Ascending aorta (tissue), 2 donors: ENCODE measurements around the gene LRRC46. TPM values are rescaled to one million over a fixed set of nuclear protein-coding genes. Genes with fewer than 3 reads are reported as not detected.

Source experiments
- DNase-seq, 2 donors: peaks; one replicate each; pipeline ENCODE4 v3.0.0-alpha.2; 2019; ENCODE audit warnings: low spot score in 2 of 2
- H3K27ac ChIP-seq, 2 donors: fragments of 200-600 bp; sonication (generic); one replicate each; pipeline ENCODE4 v1.5.1; 2016 to 2017; ENCODE audit warnings: mild to moderate bottlenecking in 1 of 2
- H3K27me3 ChIP-seq: fragments of 200-600 bp; sonication (generic); one replicate; pipeline ENCODE4 v1.5.1; 2017
- H3K36me3 ChIP-seq, 2 donors: fragments of 200-600 bp; sonication (generic); one replicate each; pipeline ENCODE4 v1.5.1; 2016
- H3K4me1 ChIP-seq, 2 donors: fragments of 200-600 bp; sonication (generic); one replicate each; pipeline ENCODE4 v1.5.1; 2016 to 2017; ENCODE audit warnings: mild to moderate bottlenecking in 1 of 2
- H3K4me3 ChIP-seq, 2 donors: fragments of 200-600 bp; sonication (generic); one replicate each; pipeline ENCODE4 v1.5.1; 2016 to 2017; ENCODE audit warnings: mild to moderate bottlenecking in 1 of 2
- H3K9me3 ChIP-seq, 2 donors: fragments of 200-600 bp; sonication (generic); one replicate each; pipeline ENCODE4 v1.5.1; 2016
- CTCF ChIP-seq, 3 experiments: fragments of 200-600 bp in 2 of 3; fragments of 450-650 bp in 1 of 3; sonication (generic) in 2 of 3; IDR thresholded peaks; one replicate each; pipeline ENCODE4 v1.5.1; 2016 to 2019; ENCODE audit warnings: antibody characterized with exemption in 3 of 3, mild to moderate bottlenecking in 1 of 3, moderate library complexity in 1 of 3
- intact Hi-C: fragments of 100-400 bp; cut with DNase I; formaldehyde crosslinking; loops from one replicate; pipeline ENCODE4 v1.15.1; 2023
- total RNA-seq: library from RNA; depleted of rRNA; stranded (reverse); fragments of >200 nt; gene quantifications from one replicate; pipeline ENCODE4 v1.1.0, GENCODE V29; 2016

LRRC46 gene
- total RNA-seq: not detected

DNA sequence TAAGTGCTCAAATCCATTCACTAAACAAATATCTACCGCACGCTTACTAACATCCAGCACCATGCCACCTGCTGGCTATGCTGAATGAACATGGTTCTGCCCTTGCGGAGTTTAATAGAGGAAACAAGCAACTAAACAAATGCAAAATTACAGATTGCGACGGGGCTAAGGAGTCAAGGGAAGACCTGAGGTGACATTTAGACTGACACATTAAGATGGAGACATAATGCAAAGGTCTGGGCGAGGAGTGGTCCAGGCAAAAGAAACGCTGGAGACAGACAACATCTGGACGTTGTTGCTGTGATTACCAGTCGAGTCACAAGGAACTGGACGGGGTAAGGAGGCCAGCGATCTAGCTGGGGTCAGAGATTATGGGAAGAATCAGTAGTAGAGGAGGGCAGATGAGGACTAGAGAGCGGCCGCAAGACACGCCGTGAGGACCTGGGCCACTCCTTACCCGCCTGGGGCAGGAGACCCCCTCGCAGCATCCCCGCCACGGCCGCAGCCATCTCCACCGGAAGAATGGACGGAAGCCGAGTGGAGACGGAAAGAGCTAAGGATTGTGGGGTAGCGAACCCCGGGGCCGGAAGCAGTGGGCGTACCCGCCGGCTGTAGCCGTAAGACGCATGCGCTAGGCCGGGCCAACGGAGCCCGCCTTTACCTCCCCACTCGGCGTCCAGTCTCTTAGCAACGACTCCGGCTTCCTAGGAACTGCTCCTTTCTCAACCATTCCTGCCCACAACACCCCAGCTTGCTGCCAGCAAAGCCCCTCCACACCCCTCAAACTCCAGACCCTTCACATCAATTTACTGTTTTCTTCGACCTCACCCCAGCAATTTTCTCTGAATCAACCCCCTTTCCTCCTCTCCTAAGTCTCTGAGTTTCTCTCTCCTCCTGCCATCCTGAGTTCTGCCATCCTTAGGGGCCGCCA is at the start of gene LRRC46, which contains the start of gene MRPL10:
TSS of gene LRRC46 (plus strand) at position 668 of the 931 bp plus-strand sequence. CDS start 320 bp downstream, outside the sequence.
TSS of gene MRPL10 (minus strand) at position 539 of the 931 bp plus-strand sequence. CDS start at position 509, 30 bp downstream.
- peak in 1 of 3 experiments; percentile 26 for TF ChIP-seq CTCF (IDR thresholded peaks at IDR 0.05)
- intact Hi-C loops: no loop called here
- Histone ChIP-seq H3K27me3 (no peaks in the 10 kb centered on the region), H3K4me3 (peak within 1 kb of the TSS; percentile 71), H3K27ac (peak within 1 kb of the TSS; percentile 48 to 77), H3K36me3 (peaks cover 28 to 30% of the 10 kb centered on the region in 2 donors), H3K9me3 (no peaks in the 10 kb centered on the region), H3K4me1 (peaks cover 0 to 9% of the 10 kb centered on the region in 2 donors)
- DNase-seq: peak; percentile 54 to 95

- H3K4me3 ChIP-seq: no peak overlapping the region
- DNase-seq: no peak
- H3K27ac ChIP-seq: no peak overlapping the region
- no peaks in the 10 kb centered on the region for H3K36me3 ChIP-seq
- peaks cover 4% of the 10 kb centered on the region for H3K27me3 ChIP-seq
- no peaks in the 10 kb centered on the region for H3K9me3 ChIP-seq
- no peak for TF ChIP-seq CTCF (IDR thresholded peaks at IDR 0.05)
- H3K4me1 ChIP-seq: peaks cover 4 to 6% of the 10 kb centered on the region in 2 donors
- intact Hi-C loops: no loop called here
Observed at GRCh38 chr17:47785538-47786123, 45.8 kb upstream of the LRRC46 start.

DNA sequence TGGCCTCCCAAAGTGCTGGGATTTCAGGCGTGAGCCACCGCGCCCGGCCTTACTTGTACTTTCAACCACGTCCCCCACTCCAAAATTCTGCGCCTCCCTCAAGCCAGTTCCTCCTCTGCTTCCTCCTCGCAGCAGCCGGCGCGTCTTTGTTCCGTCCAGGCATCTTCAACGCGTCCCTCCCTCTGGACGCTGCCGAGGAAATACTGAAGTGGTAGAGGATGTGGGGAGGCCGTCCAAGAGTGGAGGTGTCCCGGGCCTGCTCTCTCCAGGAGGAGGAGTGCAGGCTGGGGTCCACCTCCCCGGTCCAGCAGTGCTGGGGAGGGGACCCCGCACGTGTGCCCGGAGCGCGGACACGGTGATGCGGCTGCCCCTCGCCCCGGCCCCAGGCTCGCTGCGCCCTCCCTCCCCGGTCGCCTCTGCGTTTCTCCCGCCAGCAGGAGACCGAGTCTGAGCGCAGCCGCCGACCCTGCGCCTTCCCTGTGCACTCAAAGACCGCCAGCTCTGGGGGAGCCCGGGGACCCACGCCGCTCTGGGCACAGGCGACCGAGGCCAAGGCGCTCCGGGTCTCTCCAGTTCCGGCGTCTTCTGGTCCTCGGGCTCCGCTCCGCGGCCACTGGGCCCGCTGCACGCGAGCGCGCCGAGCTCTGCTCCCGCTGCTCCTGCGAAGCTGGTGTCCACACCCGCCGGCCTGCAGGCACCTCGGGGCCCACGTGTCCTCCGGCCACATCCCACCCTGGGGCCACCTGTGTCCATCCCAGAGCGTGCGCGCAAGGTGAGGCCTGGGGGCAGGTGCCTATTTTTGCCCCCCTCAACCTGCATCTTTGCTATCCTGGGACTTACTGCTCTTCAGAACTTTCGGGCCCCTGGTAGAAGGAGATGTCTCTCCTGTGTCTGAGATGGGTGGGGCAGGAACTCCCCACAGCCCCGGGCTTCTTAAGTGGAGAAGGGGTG is 41.6 kb upstream of the LRRC46 start:
- no peak for DNase-seq
- Histone ChIP-seq H3K4me3 (peak overlapping the region; percentile 45 to 55), H3K27ac (no peak overlapping the region), H3K27me3 (peaks cover 4% of the 10 kb centered on the region), H3K36me3 (no peaks in the 10 kb centered on the region), H3K9me3 (no peaks in the 10 kb centered on the region), H3K4me1 (peaks cover 4 to 6% of the 10 kb centered on the region in 2 donors)
- intact Hi-C loops: no loop called here
- TF ChIP-seq CTCF (IDR thresholded peaks at IDR 0.05): peak; percentile 34 to 53 (median 41)

DNA sequence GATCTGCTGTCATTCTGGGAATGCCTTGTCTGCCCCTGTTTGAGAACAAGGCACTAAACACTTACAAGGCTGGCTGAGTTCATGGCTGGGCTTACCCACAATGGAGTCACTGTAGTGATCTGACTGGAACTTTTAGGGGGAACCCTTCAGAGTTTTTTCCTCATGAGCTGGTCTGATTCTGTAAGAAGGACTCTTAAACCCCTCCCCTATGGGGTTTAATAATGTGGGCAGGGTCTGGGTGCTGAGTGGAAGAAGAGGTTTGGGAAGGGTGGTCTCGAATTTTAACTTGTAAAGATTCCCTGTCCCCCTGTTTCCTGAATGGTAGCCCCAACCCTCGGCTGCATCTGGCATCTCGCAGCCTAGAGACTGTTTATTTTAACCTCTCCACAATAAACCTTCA is 40.4 kb upstream of the LRRC46 start:
- DNase-seq: no peak
- peaks cover 4% of the 10 kb centered on the region for H3K27me3 ChIP-seq
- no peak for TF ChIP-seq CTCF (IDR thresholded peaks at IDR 0.05)
- H3K4me1 ChIP-seq: peaks cover 4 to 6% of the 10 kb centered on the region in 2 donors
- H3K36me3 ChIP-seq: no peaks in the 10 kb centered on the region
- H3K27ac ChIP-seq: no peak overlapping the region
- no peaks in the 10 kb centered on the region for H3K9me3 ChIP-seq
- intact Hi-C loops: no loop called here
- no peak overlapping the region for H3K4me3 ChIP-seq

DNA sequence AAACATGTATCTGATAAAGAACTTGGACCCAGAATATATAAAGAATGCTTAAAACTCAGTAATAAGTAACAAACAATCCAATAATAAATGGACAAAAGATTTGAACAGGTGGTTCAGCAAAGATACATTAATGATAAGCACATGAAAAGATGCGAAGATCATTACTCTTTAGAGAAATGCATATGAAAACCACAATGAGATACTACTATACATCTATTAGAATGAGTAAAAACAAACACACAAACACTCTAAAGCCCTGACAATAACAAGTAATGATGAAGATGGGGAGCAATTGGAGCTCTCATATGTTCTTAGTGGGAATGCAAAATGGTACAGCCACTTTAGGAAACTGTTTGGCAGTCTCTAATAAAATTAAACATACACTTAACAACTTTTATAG is 39.0 kb upstream of the LRRC46 start:
- Histone ChIP-seq H3K9me3 (no peaks in the 10 kb centered on the region), H3K27ac (no peak overlapping the region), H3K27me3 (peaks cover 4% of the 10 kb centered on the region), H3K36me3 (no peaks in the 10 kb centered on the region), H3K4me3 (no peak overlapping the region), H3K4me1 (peaks cover 4 to 6% of the 10 kb centered on the region in 2 donors)
- DNase-seq: no peak
- intact Hi-C loops: no loop called here
- no peak for TF ChIP-seq CTCF (IDR thresholded peaks at IDR 0.05)
